Stimulated activated memory B cell treated with anti-CD40 and anti-IgM and Interleukin-4, amounts not matched to agents 10 μg/mL and 1 μg/mL and 100 μg/mL, for 72 hours (primary cell): Measurements from ENCODE around the gene CPNE4.
"Not testable (repeated sequence)": the region's sequence is repeated elsewhere in the genome, so short reads cannot be mapped to it uniquely, and the experiment has no call there.

Experiments
- ATAC-seq: fragments of 150-1000 bp; cut with Tn5 transposase; 2 replicates; pipeline ENCODE4 v1.10.0; 2021
- H3K27ac Mint-ChIP-seq: one replicate; pipeline ENCODE4 v1.8.0; 2022; ENCODE audit warnings: mild to moderate bottlenecking, mixed read lengths
- H3K27me3 Mint-ChIP-seq: one replicate; pipeline ENCODE4 v1.8.0; 2022; ENCODE audit warnings: mixed read lengths
- H3K36me3 Mint-ChIP-seq: one replicate; pipeline ENCODE4 v1.8.0; 2022; ENCODE audit warnings: mixed read lengths
- H3K4me1 Mint-ChIP-seq: one replicate; pipeline ENCODE4 v1.8.0; 2022; ENCODE audit warnings: mixed read lengths
- H3K4me3 Mint-ChIP-seq: one replicate; pipeline ENCODE4 v1.8.0; 2022; ENCODE audit warnings: mild to moderate bottlenecking, moderate library complexity, mixed read lengths
- H3K9me3 Mint-ChIP-seq: one replicate; pipeline ENCODE4 v1.8.0; 2022; ENCODE audit warnings: mixed read lengths

CPNE4 gene

DNA sequence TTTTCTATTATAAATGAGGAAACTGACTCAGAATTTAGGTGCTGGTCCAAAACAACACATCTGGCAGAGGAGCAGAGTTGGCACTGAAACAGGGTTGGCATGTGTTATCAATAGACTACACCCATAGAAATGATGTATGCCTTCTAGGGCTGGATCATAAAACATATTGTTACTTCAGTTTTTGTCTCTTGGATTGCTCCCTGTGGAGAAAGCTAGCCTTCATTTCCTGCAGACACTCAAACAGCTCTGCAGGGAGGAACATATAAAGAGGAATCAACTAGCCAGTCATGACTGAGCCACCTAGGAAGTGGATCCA is 531.5 kb downstream of the CPNE4 start:
- Mint-ChIP-seq H3K36me3 (peaks cover 13% of the 10 kb centered on the region), H3K27me3 (no peaks in the 10 kb centered on the region), H3K4me3 (peak overlapping the region; percentile 99), H3K4me1 (peaks cover 30% of the 10 kb centered on the region), H3K9me3 (no peaks in the 10 kb centered on the region), H3K27ac (peak overlapping the region; percentile 99)
- ATAC-seq = no peak

DNA sequence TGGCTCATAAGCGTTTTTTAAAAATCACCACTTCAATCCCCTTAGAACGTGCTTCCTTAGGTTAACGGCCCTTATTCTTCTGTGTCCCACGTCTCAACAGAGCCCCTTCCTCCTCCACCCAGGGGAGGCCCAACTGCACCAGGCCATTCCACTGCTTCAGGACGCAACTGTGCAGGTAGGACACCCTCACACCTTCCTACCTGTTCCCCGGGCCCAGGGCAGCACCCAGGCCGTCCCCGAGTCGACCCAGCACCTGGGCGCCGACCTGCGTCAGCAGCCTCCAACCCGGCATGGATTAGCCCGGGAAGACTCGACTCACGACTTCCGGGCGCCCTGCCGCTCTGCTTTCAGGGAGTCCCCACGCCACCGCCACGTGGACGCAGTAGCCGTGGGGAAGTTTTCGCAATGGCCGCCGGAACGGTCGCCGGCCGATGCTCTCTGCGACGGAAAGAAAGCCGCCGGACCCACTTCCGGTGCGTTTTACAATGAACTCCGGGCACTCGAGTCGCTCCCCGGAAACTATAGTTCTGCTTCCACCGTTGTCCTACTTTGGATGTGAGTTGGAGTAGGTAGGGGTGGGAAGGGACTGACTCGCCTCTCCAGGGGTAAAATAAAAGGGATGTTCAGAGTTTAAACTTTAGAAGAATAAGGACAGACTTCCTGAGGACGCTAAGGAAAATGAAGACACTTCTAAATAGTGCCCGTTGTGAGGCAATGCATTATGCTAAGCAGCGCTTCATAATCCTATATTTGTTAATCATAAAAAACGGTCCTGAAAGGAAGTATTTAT is 532.1 kb downstream of the CPNE4 start, which contains the start of gene MRPL3:
Gene MRPL3 (minus strand): TSS at position 442 of the 790 bp plus-strand sequence. CDS start 150 bp downstream, at position 292.
- Mint-ChIP-seq H3K4me3 (peak within 1 kb of the TSS; percentile 99), H3K27me3 (no peaks in the 10 kb centered on the region), H3K9me3 (no peaks in the 10 kb centered on the region), H3K36me3 (peaks cover 13% of the 10 kb centered on the region), H3K27ac (peak within 1 kb of the TSS; percentile 99), H3K4me1 (peaks cover 30% of the 10 kb centered on the region)
- peak; percentile 95 for ATAC-seq

DNA sequence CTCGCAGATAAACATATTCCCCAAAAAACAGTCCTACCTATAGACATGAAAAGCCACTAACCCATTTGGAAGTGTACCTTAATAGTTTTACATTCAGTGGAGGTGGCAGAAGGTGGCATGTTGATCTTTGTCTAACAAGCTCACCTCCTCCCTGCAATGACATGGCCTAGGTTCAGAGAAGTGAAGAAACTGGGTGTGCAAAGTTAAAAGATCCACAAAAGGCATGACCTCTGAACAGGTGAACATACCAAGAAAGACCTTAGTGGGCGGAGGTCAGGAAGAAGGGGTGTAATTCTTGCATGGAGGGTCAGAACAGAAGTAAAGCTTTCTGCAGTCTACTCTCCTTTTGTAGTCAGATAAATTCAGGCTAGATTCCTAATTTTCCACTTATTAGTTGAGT is 532.9 kb downstream of the CPNE4 start:
- Mint-ChIP-seq H3K4me3 (peak overlapping the region; percentile 99), H3K36me3 (peaks cover 15% of the 10 kb centered on the region), H3K27ac (peak overlapping the region; percentile 99), H3K4me1 (peaks cover 30% of the 10 kb centered on the region), H3K9me3 (no peaks in the 10 kb centered on the region), H3K27me3 (no peaks in the 10 kb centered on the region)
- ATAC-seq = no peak

GRCh38 chr3:131494706-131495105 is 540.1 kb downstream of the CPNE4 start:
- Mint-ChIP-seq H3K27ac (no peak overlapping the region), H3K4me1 (peaks cover 13% of the 10 kb centered on the region), H3K27me3 (no peaks in the 10 kb centered on the region), H3K4me3 (no peak overlapping the region), H3K36me3 (peaks cover 20% of the 10 kb centered on the region), H3K9me3 (no peaks in the 10 kb centered on the region)
- no peak for ATAC-seq

DNA sequence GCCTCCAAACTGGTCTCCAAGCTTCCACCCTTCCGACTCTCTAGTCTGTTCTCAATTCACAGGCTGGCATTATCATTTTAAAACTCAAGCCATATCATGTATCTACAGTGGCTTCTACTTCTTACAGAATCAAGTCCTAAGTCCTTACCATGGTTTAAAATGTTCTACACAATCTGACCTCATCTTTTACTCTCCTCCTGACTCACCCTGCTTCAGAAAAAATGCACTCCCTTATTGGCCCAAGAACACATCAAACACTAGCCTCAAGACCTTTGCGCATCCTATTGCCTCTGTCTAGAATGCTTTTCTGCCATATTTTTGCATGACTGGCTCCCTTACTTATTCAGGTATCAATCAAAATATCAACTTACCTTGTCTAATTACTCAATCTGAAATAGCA is 543.0 kb downstream of the CPNE4 start:
- no peaks in the 10 kb centered on the region for H3K27me3 Mint-ChIP-seq
- no peaks in the 10 kb centered on the region for H3K9me3 Mint-ChIP-seq
- H3K36me3 Mint-ChIP-seq = peaks cover 21% of the 10 kb centered on the region
- no peak overlapping the region for H3K4me3 Mint-ChIP-seq
- H3K4me1 Mint-ChIP-seq = peaks cover 12% of the 10 kb centered on the region
- H3K27ac Mint-ChIP-seq = no peak overlapping the region
- no peak for ATAC-seq

DNA sequence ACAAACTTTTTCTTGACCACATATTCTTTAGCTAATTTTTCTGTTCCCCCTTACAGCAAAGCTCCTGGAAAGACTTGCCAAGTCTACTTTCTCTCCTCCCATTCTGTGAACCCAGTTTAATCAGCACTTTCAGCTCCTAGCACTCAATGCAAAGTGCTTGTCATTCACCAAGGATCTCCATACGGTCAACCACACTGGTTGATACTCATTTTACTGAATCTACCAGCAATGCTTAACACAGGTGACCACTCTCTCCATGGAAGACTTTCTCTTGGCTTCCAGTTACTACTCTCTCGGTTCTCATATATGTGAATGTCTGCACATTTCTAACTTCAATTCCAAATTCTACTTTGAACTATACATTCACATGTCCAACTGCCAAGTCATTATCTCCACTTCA is 543.7 kb downstream of the CPNE4 start:
- ATAC-seq = no peak
- Mint-ChIP-seq H3K4me3 (no peak overlapping the region), H3K4me1 (peaks cover 6% of the 10 kb centered on the region), H3K36me3 (peaks cover 22% of the 10 kb centered on the region), H3K27ac (no peak overlapping the region), H3K9me3 (no peaks in the 10 kb centered on the region), H3K27me3 (no peaks in the 10 kb centered on the region)

GRCh38 chr3:131486545-131486944 is 548.3 kb downstream of the CPNE4 start:
- peaks cover 35% of the 10 kb centered on the region for H3K36me3 Mint-ChIP-seq
- H3K4me3 Mint-ChIP-seq, H3K27ac Mint-ChIP-seq, H3K27me3 Mint-ChIP-seq, ATAC-seq, H3K4me1 Mint-ChIP-seq, H3K9me3 Mint-ChIP-seq: not testable (repeated sequence)

DNA sequence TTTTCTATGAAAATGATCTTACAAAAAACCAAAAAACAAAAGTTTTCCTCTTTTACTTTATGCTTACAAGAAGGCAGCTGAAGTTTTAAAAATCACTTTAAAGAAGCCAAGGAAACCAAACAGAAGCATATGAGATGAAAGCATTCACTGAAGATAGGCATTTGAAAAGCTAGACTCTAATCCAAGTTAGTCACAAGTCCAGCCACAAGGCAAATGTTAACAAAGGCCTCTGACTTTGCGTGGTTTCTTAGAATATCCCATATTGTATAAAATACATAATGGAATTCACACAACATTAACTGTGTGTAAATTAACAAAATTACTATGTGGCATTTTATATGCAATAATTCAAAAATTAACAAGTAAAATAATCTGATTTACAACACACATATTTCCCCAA is 549.7 kb downstream of the CPNE4 start:
- H3K4me3 Mint-ChIP-seq = no peak overlapping the region
- H3K4me1 Mint-ChIP-seq = peaks cover 8% of the 10 kb centered on the region
- no peak for ATAC-seq
- H3K9me3 Mint-ChIP-seq = no peaks in the 10 kb centered on the region
- no peaks in the 10 kb centered on the region for H3K27me3 Mint-ChIP-seq
- H3K27ac Mint-ChIP-seq = no peak overlapping the region
- peaks cover 37% of the 10 kb centered on the region for H3K36me3 Mint-ChIP-seq

GRCh38 chr3:131484496-131485111 is 550.2 kb downstream of the CPNE4 start:
- no peak for ATAC-seq
- Mint-ChIP-seq H3K36me3 (peaks cover 42% of the 10 kb centered on the region), H3K4me3 (no peak overlapping the region), H3K9me3 (no peaks in the 10 kb centered on the region), H3K4me1 (peaks cover 8% of the 10 kb centered on the region), H3K27me3 (no peaks in the 10 kb centered on the region), H3K27ac (no peak overlapping the region)
